ENCODE measurements around the gene PIN4.
A peak's percentile ranks its signal among the peaks of the same experiment; 100 is the strongest.
"Not testable (repeated sequence)": the region's sequence is repeated elsewhere in the genome, so short reads cannot be mapped to it uniquely, and the experiment has no call there.

Gene PIN4

GRCh38 chrX:72202792-72203401 is 21.3 kb downstream of the PIN4 start:
- no peak for DNase-seq

GRCh38 chrX:72203421-72203820 is 21.9 kb downstream of the PIN4 start:
- no peak for DNase-seq

DNA sequence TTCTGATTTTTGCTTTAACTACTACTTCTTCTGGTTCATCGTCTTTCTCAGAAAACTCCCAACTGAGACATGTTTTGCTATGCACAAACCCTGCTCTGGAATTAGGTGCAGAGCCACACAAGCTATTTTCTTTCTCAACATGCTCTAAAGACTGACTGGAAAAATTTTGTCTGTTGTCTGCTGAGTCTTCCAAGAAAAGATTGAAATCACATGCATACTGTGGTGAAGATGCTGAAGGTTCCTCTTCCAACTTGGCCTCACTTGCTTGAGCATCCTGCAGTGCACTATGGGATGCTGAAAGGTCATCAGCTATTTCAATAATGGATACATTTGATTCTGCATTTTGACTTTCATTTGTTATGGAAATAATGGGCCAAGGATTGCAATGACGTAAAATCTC is 24.1 kb downstream of the PIN4 start:
- no peak for DNase-seq

GRCh38 chrX:72207366-72207765 is 25.8 kb downstream of the PIN4 start:
- DNase-seq: no peak

DNA sequence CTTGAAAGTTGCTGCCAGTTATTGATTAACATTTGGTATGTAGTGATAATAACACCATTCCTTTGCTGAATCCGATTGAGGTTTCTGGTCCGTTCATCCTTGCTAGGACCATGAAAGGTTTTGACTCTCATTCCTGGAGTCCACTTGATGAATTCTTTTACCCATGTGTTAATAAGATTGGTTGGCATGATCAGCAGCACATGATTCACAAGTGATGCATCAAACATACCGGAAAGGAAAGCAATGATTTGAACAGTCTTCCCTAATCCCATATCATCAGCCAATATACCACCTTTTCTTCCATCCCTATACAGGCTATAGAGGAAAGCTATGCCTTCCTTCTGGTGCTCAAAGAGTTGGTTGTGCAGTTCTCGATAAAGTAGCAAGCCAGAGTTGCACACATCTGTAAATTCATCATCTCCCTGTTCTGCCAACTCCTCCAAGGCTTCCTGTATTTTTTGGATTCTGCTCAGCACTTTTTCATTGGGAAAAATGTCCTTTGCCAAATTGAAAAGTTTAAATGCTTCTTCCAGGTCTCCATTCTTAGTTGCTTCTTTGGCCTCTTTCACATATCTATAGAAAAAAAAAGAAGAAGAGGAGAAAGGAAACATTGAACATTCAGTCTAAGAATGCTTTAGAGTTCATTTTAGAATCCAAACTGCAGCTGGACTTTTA is 26.7 kb downstream of the PIN4 start:
- DNase-seq: no peak

DNA sequence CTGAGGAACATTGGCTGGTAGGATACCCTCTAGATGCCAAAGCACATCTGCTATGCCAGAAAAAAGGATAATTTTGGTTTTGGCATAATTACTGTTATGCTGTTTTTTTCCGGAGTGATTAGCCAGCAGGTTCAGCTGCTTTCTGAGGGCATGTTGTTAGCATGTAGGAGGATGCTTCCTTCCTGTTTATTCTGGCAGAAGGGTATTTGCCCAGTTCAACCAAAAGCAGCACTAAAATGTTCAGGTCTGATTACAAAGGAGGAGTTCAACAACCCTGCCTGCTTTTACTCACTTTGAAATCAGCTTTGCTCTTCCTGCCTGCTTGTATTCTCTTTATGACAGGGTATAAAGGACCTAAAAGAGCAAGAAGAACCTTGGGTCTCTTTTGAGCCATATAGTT is 35.4 kb downstream of the PIN4 start:
- no peak for DNase-seq

- DNase-seq: not testable (repeated sequence)
These were observed 38.8 kb downstream of the PIN4 start for GRCh38 chrX:72220375-72220774.

DNA sequence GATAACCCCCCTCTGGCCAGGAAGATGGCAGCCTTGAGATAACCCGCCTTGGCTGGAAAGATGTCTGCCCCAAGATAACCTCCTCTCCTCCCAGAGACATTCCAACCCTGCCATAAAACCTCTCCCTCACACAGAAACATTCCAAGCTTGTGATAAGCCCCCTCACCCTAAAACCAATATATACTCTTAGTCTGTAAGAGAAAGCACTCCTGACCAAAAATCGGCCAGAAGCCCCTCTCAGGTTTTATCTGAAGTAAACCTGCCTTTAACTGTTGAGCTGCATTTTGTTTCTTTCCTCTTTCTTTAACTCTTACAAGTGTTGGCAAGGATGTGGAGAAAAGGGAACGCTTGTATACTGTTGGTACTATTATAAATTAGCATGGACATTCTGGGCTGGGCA is 48.7 kb downstream of the PIN4 start:
- DNase-seq: no peak

GRCh38 chrX:72236841-72237240 is 55.3 kb downstream of the PIN4 start:
- DNase-seq: no peak

DNA sequence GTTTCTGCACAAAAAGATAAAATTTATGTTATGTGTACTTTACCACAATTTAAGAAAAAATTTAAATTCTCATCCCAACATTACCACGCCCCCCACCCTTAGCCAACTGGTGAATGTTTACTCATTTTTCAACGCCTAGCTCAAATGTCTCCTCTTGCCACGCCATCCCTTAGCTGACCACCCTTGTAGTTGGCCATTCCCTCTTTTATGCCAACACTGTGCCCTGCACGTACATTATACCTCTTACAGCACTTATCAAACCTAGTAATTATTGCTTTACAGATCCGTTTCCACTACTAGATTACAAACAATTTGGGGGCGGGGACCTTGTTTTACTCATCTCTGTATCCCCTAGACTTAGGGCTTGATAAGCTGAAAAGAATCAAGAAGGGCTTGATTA is 56.6 kb downstream of the PIN4 start:
- DNase-seq: no peak

DNA sequence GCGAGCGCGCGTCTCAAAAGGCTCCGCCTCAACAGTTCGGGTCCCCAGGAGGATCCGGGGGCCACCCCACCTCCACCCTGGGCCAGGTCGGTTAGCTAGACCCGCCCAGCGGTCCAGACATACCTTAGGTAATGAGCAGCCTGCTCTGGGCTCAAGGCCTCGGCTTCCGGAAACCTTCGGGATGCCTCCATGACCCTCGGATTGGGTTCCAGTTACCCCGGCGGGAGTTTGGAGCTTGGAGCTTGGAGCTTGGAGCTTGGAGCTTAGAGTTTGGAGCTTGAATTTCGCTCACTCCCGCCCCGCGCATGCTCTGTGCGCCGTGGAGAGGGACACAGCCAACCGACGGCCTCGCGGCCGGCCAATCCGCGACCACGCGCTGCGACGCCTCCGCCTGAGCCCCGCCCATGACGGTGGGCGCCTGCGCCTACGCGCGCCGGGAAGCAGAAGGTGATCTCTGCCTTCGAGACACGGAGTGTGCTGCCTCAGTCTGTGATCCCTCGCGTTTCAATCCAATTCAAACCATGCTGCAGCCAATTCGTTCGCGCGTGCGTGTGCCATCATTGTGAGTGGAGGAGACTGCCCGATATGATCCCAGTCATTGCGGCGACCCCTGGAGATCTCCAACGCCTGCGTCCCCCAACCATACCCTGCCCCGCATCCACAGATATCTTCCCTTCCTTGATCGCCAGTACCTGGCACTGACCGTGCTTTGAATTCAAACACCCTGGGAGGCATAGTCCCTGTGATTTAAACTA is 57.3 kb downstream of the PIN4 start, which contains the start of gene ERCC6L:
ERCC6L (minus strand) TSS at position 307 of the 755 bp plus-strand sequence; CDS start at position 191, 116 bp downstream.
- peak; percentile 7 for DNase-seq

DNA sequence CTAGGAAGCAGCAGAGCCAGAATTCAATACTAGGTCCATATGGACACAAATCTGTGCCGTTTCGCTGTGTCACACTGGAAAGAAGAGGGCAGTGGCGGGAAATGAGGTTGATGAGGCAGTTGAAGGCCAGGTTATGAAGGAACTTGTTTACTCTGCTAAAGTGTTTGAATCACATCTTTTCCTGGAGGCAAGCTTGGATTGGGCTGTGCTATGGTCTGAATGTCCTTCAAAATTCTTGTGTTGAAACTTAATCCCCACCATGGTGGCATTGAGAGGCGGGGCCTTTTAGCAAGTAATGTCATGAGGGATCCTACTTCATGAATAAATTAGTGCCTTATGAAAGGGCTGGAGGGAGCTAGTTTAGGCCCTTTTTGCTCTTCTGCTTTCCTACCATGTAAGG is 59.4 kb downstream of the PIN4 start:
- DNase-seq: no peak

GRCh38 chrX:72243472-72243871 is 61.9 kb downstream of the PIN4 start:
- peak; percentile 10 for DNase-seq

- DNase-seq: peak; percentile 11
These were observed 64.0 kb downstream of the PIN4 start for GRCh38 chrX:72245461-72246089.

DNA sequence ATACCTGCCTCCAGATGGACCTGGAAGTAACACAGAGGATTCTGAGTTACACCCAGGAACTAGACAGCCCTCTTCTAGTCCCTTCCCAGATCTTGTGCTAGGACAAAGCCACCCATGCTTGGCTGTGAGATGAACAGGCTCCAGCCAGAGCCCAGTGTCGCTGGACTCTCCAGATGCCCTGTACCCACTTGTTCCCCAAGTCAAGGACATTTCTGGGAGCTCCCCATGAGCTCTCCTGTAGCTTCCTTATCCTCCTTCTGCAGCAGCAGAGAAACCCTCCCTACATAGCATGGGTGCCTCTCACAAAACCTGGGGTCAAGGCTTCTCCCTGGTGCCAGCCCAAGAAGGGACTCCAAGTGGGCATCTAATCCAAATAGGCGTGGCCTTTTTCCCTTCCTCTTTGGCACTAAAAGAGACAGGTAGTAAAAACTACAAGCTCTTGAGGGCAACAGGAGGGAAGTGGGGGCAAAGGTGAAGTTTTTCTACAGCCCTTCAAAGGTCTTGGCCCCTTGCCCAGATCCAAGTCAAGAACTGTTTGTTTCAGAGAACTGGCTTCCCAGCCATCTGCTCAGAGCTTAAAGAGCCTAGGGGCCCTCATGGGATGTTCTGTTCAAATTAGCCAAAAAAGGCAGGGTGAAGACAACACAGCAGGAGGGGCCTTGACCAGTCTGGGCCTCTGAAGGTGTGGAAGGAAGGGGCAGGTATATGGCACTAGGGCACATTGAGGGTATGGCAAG is 65.8 kb downstream of the PIN4 start:
- DNase-seq: peak; percentile 6

Measured in NCI-H1436 treated with DMSO at 0.1 percent for 48 hours (cell line).